Stomach (tissue), 9 donors: ENCODE data around the gene PLCD1. TPM values are rescaled to one million over a fixed set of nuclear protein-coding genes. Genes with fewer than 3 reads are reported as not detected.

Experiments
- DNase-seq, 2 donors: peaks; one replicate each; pipeline versions ENCODE4 v3.0.0 to v3.0.0-alpha.2; 2013 to 2019
- H3K27ac ChIP-seq, 5 donors: fragments of 200-600 bp in 4 of 5; sonication (generic) in 4 of 5; one replicate each; pipeline ENCODE4 v1.5.1; 2013 to 2019; ENCODE audit warnings: mild to moderate bottlenecking in 1 of 5, moderate library complexity in 1 of 5
- H3K27me3 ChIP-seq, 3 donors: fragments of 200-600 bp; sonication (generic); one replicate each; pipeline ENCODE4 v1.5.1; 2017 to 2019; ENCODE audit warnings: mixed run types in 1 of 3
- H3K36me3 ChIP-seq, 4 donors: fragments of 200-600 bp; sonication (generic); 1 replicate in 3 of 4; 2 replicates in 1 of 4; pipeline ENCODE4 v1.5.1; 2016 to 2019
- H3K4me1 ChIP-seq, 4 donors: fragments of 200-600 bp; sonication (generic); one replicate each; pipeline ENCODE4 v1.5.1; 2016 to 2019
- H3K4me3 ChIP-seq, 4 donors: fragments of 200-600 bp; sonication (generic) in 3 of 4; one replicate each; pipeline ENCODE4 v1.5.1; 2016 to 2019; ENCODE audit warnings: mild to moderate bottlenecking in 1 of 4
- H3K9me3 ChIP-seq, 4 donors: fragments of 200-600 bp; sonication (generic); one replicate each; pipeline ENCODE4 v1.5.1; 2016 to 2019
- EP300 ChIP-seq: sonication (generic); formaldehyde crosslinking; IDR thresholded peaks from one replicate; pipeline ENCODE4 v1.6.1; 2017; ENCODE audit warnings: antibody characterized with exemption
- POLR2A ChIP-seq, 4 donors: fragments of 450-650 bp; IDR thresholded peaks; one replicate each; pipeline ENCODE4 v1.6.1; 2016; ENCODE audit warnings: antibody characterized with exemption in 4 of 4, control low read depth in 2 of 4, mild to moderate bottlenecking in 1 of 4, moderate library complexity in 1 of 4
- POLR2AphosphoS5 ChIP-seq, 3 donors: sonication (generic); formaldehyde crosslinking; IDR thresholded peaks; one replicate each; pipeline ENCODE4 v1.6.1; 2016; ENCODE audit warnings: antibody characterized with exemption in 3 of 3
- WGBS, 5 donors: extraction: QIAGEN DNeasy Blood & Tissue Kit in 3 of 5; methylation state at CpG; one replicate each; pipeline versions ENCODE4 v1.1.5 to v1.1.7; 2013 to 2018; 5-methylcytosine and 5-hydroxymethylcytosine counted together
- intact Hi-C: fragments of 100-400 bp; cut with DNase I; formaldehyde crosslinking; loops from one replicate; pipeline ENCODE4 v1.15.1; 2023; ENCODE audit warnings: low total_unique reads
- polyA plus RNA-seq, 3 donors: library from polyadenylated mRNA; stranded (reverse); fragments of 200-250 nt; gene quantifications; one replicate each; pipeline ENCODE4 v1.2.3, GENCODE V29; 2013
- total RNA-seq, 5 donors: library from RNA; depleted of rRNA; stranded (reverse); fragments of >200 nt; gene quantifications; one replicate each; pipeline versions ENCODE4 v1.1.0 to v1.2.3, GENCODE V29; 2014 to 2016
- TF ChIP-seq, protein P1 (sequence below), 7 experiments: fragments of 450-650 bp in 4 of 7; fragments of 200-600 bp in 3 of 7; sonication (generic) in 3 of 7; IDR thresholded peaks; one replicate each; pipeline ENCODE4 v1.5.1; 2016 to 2019; ENCODE audit warnings: antibody characterized with exemption in 7 of 7, control low read depth in 2 of 7, mild to moderate bottlenecking in 1 of 7
- donor health status: healthy with polysubstance abuse.
- donor health status: Bipolar disorder and iron deficiency.
- donor health status: healthy.

Gene PLCD1
- total and polyA plus RNA-seq, 8 donors = 8.2 to 73.9 (median 13.7) TPM

DNA sequence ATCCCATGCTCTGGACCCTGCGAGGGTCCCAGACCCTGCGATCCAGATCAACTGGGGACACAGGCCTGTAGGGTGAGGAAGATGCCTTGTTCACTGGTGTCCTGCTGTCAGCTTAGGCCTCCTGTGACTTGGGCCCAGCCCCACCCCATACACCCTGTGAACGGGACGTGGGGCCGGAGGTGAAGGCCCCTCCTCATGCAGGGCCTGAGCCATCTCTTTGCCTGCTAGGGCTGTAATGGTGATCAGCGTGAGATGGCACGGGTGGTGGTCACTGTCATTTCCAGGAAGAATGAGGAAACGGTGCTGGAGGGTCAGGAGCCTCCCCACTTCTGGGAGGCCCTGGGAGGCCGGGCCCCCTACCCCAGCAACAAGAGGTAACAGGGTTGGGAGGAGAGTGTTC lies 26.5 kb downstream of the PLCD1 start:
- H3K36me3 ChIP-seq = peaks cover 25 to 65% (median 57%) of the 10 kb centered on the region in 4 donors
- H3K27ac ChIP-seq = peak overlapping the region; percentile 25 to 79 (median 72)
- peaks cover 42 to 76% (median 68%) of the 10 kb centered on the region in 4 donors for H3K4me1 ChIP-seq
- WGBS, 5 donors = 76 to 90% (median 80%) methylated on average over 8 to 9 of the region's 9 CpGs
- H3K9me3 ChIP-seq = no peaks in the 10 kb centered on the region
- intact Hi-C loops = no loop called here
- H3K27me3 ChIP-seq = no peaks in the 10 kb centered on the region
- no peak overlapping the region for H3K4me3 ChIP-seq
- DNase-seq = no peak
- TF ChIP-seq, protein P1, sequence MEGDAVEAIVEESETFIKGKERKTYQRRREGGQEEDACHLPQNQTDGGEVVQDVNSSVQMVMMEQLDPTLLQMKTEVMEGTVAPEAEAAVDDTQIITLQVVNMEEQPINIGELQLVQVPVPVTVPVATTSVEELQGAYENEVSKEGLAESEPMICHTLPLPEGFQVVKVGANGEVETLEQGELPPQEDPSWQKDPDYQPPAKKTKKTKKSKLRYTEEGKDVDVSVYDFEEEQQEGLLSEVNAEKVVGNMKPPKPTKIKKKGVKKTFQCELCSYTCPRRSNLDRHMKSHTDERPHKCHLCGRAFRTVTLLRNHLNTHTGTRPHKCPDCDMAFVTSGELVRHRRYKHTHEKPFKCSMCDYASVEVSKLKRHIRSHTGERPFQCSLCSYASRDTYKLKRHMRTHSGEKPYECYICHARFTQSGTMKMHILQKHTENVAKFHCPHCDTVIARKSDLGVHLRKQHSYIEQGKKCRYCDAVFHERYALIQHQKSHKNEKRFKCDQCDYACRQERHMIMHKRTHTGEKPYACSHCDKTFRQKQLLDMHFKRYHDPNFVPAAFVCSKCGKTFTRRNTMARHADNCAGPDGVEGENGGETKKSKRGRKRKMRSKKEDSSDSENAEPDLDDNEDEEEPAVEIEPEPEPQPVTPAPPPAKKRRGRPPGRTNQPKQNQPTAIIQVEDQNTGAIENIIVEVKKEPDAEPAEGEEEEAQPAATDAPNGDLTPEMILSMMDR (IDR thresholded peaks at IDR 0.05) = no peak
- no peak for TF ChIP-seq EP300
- TF ChIP-seq POLR2AphosphoS5 (IDR thresholded peaks at IDR 0.05) = no peak

DNA sequence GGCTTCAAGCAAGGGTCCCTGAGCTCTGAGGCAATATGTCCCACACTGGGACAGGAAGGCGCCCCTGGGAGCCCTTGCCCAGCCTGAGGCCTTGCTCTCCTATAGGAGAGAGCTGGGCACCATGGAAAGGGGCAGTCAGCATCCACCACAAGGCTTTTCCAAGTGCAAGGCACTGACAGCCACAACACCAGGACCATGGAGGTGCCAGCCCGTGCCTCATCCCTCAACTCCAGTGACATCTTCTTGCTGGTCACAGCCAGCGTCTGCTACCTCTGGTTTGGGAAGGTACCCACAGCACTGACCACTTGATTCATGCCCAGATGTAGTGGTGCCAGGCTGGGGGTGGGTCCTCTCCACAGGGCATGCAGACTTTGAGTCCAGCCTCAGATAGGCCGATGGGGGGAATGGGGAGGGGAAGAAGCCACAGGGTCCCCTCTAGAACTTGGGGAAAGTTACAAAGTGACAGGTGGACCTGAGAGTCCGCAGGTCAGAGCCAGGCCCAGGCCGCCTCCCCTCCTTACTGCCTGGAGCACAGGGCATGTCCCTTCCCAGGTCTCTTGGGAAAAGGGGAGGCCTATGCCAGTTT lies 27.1 kb downstream of the PLCD1 start:
- TF ChIP-seq POLR2A (IDR thresholded peaks at IDR 0.05) (no peak), POLR2AphosphoS5 (IDR thresholded peaks at IDR 0.05) (no peak), EP300 (no peak)
- TF ChIP-seq, protein P1 (IDR thresholded peaks at IDR 0.05) = no peak
- no peaks in the 10 kb centered on the region for H3K27me3 ChIP-seq
- intact Hi-C loops = no loop called here
- 88 to 96% (median 91%) methylated on average over 5 to 6 of the region's 6 CpGs for WGBS, 5 donors
- peaks cover 23 to 64% (median 53%) of the 10 kb centered on the region in 4 donors for H3K36me3 ChIP-seq
- no peaks in the 10 kb centered on the region for H3K9me3 ChIP-seq
- H3K4me1 ChIP-seq = peaks cover 47 to 82% (median 73%) of the 10 kb centered on the region in 4 donors
- DNase-seq = peak in 1 of 2 donors; percentile 23
- H3K27ac ChIP-seq = peak overlapping the region; percentile 25 to 79 (median 72)
- no peak overlapping the region for H3K4me3 ChIP-seq

DNA sequence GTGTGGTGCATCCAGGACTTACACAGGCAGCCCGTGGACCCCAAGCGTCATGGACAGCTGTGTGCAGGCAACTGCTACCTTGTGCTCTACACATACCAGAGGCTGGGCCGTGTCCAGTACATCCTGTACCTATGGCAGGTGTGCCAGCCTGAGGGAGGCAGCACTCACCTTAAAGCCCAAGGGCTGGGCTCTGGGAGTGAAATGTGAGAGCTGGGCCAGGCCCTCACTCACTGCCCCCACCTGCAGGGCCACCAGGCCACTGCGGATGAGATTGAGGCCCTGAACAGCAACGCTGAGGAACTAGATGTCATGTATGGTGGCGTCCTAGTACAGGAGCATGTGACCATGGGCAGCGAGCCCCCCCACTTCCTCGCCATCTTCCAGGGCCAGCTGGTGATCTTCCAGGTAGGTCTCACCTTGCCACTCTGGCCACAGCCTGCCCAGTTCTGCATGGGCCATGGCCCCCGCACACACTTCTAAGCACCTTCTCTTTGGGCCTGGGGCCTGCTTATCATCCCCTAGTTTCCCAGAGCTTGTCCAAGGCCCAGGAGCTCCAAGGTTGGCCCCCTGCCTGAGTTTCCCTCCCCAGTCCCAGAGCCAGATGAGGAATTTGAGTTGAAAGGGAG lies 27.9 kb downstream of the PLCD1 start:
- H3K27ac ChIP-seq = peak overlapping the region; percentile 33 to 79 (median 51)
- no peaks in the 10 kb centered on the region for H3K27me3 ChIP-seq
- H3K9me3 ChIP-seq = no peaks in the 10 kb centered on the region
- DNase-seq = peak in 1 of 2 donors; percentile 87
- TF ChIP-seq, protein P1 (IDR thresholded peaks at IDR 0.05) = no peak
- TF ChIP-seq EP300 (no peak), POLR2AphosphoS5 (IDR thresholded peaks at IDR 0.05) (peak in 2 of 3 donors; percentile 40 to 50), POLR2A (IDR thresholded peaks at IDR 0.05) (no peak)
- H3K36me3 ChIP-seq = peaks cover 16 to 58% (median 46%) of the 10 kb centered on the region in 4 donors
- H3K4me3 ChIP-seq = no peak overlapping the region
- peaks cover 52 to 90% (median 80%) of the 10 kb centered on the region in 4 donors for H3K4me1 ChIP-seq
- intact Hi-C loops = no loop called here
- 36 to 100% (median 61%) methylated on average over 1 to 9 of the region's 9 CpGs for WGBS, 5 donors

DNA sequence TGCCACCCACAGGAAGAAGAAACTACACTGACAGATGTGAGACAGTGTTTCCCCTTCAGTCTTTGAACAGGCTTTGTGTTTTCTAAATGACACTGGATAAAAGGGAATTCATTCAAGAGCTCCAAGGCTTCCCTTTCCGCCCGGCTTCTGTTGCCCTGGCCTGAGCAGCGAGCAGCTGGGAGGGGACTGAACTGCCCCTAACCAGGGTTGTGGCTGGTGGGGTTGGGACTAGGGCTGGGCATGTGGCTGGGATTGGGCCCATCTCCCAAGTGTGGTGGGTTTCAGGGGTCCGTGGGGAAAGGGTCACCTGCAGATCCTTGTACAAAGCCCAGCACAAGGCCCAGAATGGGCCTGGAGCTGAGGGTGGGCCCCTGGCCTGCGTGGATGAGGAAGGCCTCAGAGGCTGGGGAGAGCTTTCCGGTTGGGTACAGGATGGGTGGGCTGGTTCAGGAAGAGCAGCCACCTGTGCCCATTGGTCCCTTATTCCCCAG lies 28.4 kb downstream of the PLCD1 start:
- TF ChIP-seq EP300 (no peak), POLR2A (IDR thresholded peaks at IDR 0.05) (no peak), POLR2AphosphoS5 (IDR thresholded peaks at IDR 0.05) (no peak)
- TF ChIP-seq, protein P1 (IDR thresholded peaks at IDR 0.05) = no peak
- DNase-seq = peak in 1 of 2 donors; percentile 24
- 94 to 100% (median 96%) methylated on average over 6 of the region's 6 CpGs for WGBS, 5 donors
- Histone ChIP-seq H3K27me3 (no peaks in the 10 kb centered on the region), H3K4me1 (peaks cover 52 to 90% (median 83%) of the 10 kb centered on the region in 4 donors), H3K36me3 (peaks cover 11 to 55% (median 42%) of the 10 kb centered on the region in 4 donors), H3K4me3 (no peak overlapping the region), H3K9me3 (no peaks in the 10 kb centered on the region), H3K27ac (peak overlapping the region; percentile 33 to 79 (median 51))
- intact Hi-C loops = no loop called here
